SK-MEL-5 (cell line): ENCODE measurements around the gene RUVBL2. TPM values are rescaled to one million over a fixed set of nuclear protein-coding genes. Genes with fewer than 3 reads are reported as not detected.
"Not testable (repeated sequence)": the region's sequence is repeated elsewhere in the genome, so short reads cannot be mapped to it uniquely, and the experiment has no call there.

ENCODE experiments used
- DNase-seq: peaks from one replicate; pipeline ENCODE4 v3.0.0-alpha.2; 2016; ENCODE audit warnings: low read depth, low spot score
- in situ Hi-C: cut with HindIII; loops from 2 replicates; pipeline ENCODE4 v1.10.0; 2016; ENCODE audit warnings: low sequenced_read_pairs, high pct_unique_total_duplicates, low pct_unique_long_range_greater_than_20kb
- total RNA-seq: library from RNA; depleted of rRNA; stranded (reverse); fragments of >200 nt; shearing (Covaris generic); gene quantifications from 2 replicates; pipeline ENCODE4 v1.2.3, GENCODE V29; 2014

The RUVBL2 gene
- total RNA-seq, 1 experiment from 2014 or later = 203 TPM

- in situ Hi-C loops = no loop called here
Observed at GRCh38 chr19:49004964-49005614, 11.4 kb downstream of the RUVBL2 start.

GRCh38 chr19:49006905-49007304 lies 13.2 kb downstream of the RUVBL2 start:
- DNase-seq = no peak
- in situ Hi-C loops = no loop called here

More at GRCh38 chr19:49004964-49005614, 11.4 kb downstream of the RUVBL2 start:
- no peak for DNase-seq

GRCh38 chr19:49009828-49010227 lies 16.1 kb downstream of the RUVBL2 start:
- in situ Hi-C loops = no loop called here
- DNase-seq = no peak

- DNase-seq = no peak
- in situ Hi-C loops = no loop called here
Observed at GRCh38 chr19:49010453-49010852, 16.8 kb downstream of the RUVBL2 start.

- in situ Hi-C loops = no loop called here
- peak; percentile 83 for DNase-seq
Observed at GRCh38 chr19:49011194-49011593, 17.5 kb downstream of the RUVBL2 start.

- peak; percentile 65 for DNase-seq
- in situ Hi-C loops = no loop called here
Observed at GRCh38 chr19:49014123-49014869, 20.6 kb downstream of the RUVBL2 start.

- in situ Hi-C loops = no loop called here
- no peak for DNase-seq
Observed at GRCh38 chr19:49014870-49015255, 21.2 kb downstream of the RUVBL2 start.

GRCh38 chr19:49016067-49016839 lies 22.6 kb downstream of the RUVBL2 start:
- no peak for DNase-seq
- in situ Hi-C loops = no loop called here

GRCh38 chr19:49017041-49017665 lies 23.5 kb downstream of the RUVBL2 start, which contains the start of gene LHB:
Gene LHB (minus strand): TSS chr19:49017091. CDS start chr19:49017081, 10 bp downstream.
- in situ Hi-C loops = no loop called here
- no peak for DNase-seq

- in situ Hi-C loops = no loop called here
- peak; percentile 40 for DNase-seq
Observed at GRCh38 chr19:49017666-49018351, 24.1 kb downstream of the RUVBL2 start.

GRCh38 chr19:49018388-49019241 lies 24.9 kb downstream of the RUVBL2 start:
- in situ Hi-C loops, DNase-seq: not testable (repeated sequence)

- in situ Hi-C loops = no loop called here
- peak; percentile 56 for DNase-seq
Observed at GRCh38 chr19:49019242-49019932, 25.7 kb downstream of the RUVBL2 start.

GRCh38 chr19:49020342-49020741 lies 26.7 kb downstream of the RUVBL2 start:
- DNase-seq = no peak
- in situ Hi-C loops = no loop called here

- DNase-seq = no peak
Observed at GRCh38 chr19:49020931-49021895, 27.5 kb downstream of the RUVBL2 start.

GRCh38 chr19:49022116-49022515 lies 28.4 kb downstream of the RUVBL2 start:
- no peak for DNase-seq
- in situ Hi-C loops = no loop called here

More at GRCh38 chr19:49020931-49021895, 27.5 kb downstream of the RUVBL2 start:
- in situ Hi-C loops = no loop called here
